Measurements from ENCODE around the gene ZNF668.

DNA sequence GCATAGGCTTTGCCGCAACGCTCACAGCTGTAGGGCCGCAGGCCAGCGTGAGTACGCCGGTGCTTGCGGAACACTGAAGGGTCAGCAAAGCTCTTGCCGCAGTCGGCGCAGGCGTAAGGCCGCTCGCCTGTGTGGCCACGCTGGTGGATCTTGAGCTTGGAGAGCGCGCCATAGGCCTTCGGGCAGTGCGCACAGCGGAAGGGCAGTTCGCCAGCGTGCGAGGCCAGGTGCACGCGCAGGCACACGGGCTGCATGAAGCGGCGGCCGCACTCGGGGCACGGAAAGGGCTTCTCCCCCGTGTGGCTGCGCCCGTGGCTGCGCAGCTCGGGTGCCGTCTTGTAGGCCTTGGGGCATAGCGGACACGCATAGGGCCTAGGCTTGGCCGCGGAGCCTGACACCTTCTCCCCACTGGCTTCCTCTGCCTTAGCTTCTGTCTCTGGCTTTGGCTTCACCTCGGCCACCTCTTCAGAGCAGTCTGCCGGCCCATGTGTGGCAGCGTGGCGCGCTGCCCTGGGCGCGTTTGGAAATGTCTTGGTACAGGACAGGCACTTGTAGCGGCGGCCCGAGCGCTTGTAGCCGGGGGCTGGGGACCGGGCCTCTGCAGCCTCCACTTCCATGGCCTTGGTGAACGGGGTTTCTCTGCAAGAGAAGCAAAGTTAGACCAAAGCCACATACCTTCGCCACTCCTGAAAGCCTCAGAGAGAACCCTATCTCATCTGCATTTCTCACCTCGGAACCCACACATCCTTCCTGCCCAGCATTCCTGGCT is 10.0 kb downstream of the ZNF668 start:
- TF ChIP-seq CTCF (IDR thresholded peaks at IDR 0.05) (no peak), POLR2AphosphoS5 (IDR thresholded peaks at IDR 0.05; ENCODE audit: low read depth, low read length) (no peak), IRF3 (IDR thresholded peaks at IDR 0.05; ENCODE audit: low read depth, low read length) (no peak), TEAD4 (IDR thresholded peaks at IDR 0.05; ENCODE audit: borderline replicate concordance, insufficient read depth) (no peak), EP300 (IDR thresholded peaks at IDR 0.05; ENCODE audit: borderline replicate concordance in 1 of 2, low read depth in 1 of 2, low read length in 1 of 2) (no peak), RAD21 (IDR thresholded peaks at IDR 0.05; ENCODE audit: low read length) (no peak), MXI1 (IDR thresholded peaks at IDR 0.05; ENCODE audit: low read depth, low read length) (no peak), EZH2phosphoT487 (IDR thresholded peaks at IDR 0.05; ENCODE audit: borderline replicate concordance, low read depth) (no peak), GABPA (IDR thresholded peaks at IDR 0.05; ENCODE audit: low read depth) (no peak)
- TF ChIP-seq, protein P1, sequence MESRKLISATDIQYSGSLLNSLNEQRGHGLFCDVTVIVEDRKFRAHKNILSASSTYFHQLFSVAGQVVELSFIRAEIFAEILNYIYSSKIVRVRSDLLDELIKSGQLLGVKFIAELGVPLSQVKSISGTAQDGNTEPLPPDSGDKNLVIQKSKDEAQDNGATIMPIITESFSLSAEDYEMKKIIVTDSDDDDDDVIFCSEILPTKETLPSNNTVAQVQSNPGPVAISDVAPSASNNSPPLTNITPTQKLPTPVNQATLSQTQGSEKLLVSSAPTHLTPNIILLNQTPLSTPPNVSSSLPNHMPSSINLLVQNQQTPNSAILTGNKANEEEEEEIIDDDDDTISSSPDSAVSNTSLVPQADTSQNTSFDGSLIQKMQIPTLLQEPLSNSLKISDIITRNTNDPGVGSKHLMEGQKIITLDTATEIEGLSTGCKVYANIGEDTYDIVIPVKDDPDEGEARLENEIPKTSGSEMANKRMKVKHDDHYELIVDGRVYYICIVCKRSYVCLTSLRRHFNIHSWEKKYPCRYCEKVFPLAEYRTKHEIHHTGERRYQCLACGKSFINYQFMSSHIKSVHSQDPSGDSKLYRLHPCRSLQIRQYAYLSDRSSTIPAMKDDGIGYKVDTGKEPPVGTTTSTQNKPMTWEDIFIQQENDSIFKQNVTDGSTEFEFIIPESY (IDR thresholded peaks at IDR 0.05; ENCODE audit: borderline replicate concordance, low read depth), result no peak
- TF ChIP-seq, protein P2, sequence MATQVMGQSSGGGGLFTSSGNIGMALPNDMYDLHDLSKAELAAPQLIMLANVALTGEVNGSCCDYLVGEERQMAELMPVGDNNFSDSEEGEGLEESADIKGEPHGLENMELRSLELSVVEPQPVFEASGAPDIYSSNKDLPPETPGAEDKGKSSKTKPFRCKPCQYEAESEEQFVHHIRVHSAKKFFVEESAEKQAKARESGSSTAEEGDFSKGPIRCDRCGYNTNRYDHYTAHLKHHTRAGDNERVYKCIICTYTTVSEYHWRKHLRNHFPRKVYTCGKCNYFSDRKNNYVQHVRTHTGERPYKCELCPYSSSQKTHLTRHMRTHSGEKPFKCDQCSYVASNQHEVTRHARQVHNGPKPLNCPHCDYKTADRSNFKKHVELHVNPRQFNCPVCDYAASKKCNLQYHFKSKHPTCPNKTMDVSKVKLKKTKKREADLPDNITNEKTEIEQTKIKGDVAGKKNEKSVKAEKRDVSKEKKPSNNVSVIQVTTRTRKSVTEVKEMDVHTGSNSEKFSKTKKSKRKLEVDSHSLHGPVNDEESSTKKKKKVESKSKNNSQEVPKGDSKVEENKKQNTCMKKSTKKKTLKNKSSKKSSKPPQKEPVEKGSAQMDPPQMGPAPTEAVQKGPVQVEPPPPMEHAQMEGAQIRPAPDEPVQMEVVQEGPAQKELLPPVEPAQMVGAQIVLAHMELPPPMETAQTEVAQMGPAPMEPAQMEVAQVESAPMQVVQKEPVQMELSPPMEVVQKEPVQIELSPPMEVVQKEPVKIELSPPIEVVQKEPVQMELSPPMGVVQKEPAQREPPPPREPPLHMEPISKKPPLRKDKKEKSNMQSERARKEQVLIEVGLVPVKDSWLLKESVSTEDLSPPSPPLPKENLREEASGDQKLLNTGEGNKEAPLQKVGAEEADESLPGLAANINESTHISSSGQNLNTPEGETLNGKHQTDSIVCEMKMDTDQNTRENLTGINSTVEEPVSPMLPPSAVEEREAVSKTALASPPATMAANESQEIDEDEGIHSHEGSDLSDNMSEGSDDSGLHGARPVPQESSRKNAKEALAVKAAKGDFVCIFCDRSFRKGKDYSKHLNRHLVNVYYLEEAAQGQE (IDR thresholded peaks at IDR 0.05; ENCODE audit: low read depth, low read length), result no peak
- TF ChIP-seq, protein P3, sequence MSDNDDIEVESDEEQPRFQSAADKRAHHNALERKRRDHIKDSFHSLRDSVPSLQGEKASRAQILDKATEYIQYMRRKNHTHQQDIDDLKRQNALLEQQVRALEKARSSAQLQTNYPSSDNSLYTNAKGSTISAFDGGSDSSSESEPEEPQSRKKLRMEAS (IDR thresholded peaks at IDR 0.05; ENCODE audit: low read depth), result no peak

Data from SK-N-SH (cell line).